ENCODE measurements around the gene LRP8.

- no peak for TF ChIP-seq ZNF121 (CRISPR knock-in tag; IDR thresholded peaks at IDR 0.05)
- TF ChIP-seq, protein P1, sequence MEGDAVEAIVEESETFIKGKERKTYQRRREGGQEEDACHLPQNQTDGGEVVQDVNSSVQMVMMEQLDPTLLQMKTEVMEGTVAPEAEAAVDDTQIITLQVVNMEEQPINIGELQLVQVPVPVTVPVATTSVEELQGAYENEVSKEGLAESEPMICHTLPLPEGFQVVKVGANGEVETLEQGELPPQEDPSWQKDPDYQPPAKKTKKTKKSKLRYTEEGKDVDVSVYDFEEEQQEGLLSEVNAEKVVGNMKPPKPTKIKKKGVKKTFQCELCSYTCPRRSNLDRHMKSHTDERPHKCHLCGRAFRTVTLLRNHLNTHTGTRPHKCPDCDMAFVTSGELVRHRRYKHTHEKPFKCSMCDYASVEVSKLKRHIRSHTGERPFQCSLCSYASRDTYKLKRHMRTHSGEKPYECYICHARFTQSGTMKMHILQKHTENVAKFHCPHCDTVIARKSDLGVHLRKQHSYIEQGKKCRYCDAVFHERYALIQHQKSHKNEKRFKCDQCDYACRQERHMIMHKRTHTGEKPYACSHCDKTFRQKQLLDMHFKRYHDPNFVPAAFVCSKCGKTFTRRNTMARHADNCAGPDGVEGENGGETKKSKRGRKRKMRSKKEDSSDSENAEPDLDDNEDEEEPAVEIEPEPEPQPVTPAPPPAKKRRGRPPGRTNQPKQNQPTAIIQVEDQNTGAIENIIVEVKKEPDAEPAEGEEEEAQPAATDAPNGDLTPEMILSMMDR (IDR thresholded peaks at IDR 0.05) = no peak
- no peak for TF ChIP-seq PREB (CRISPR knock-in tag; IDR thresholded peaks at IDR 0.05; ENCODE audit: borderline replicate concordance)
- no peak for TF ChIP-seq FOXK1 (CRISPR knock-in tag; IDR thresholded peaks at IDR 0.05)
- TF ChIP-seq OVOL2 (CRISPR knock-in tag; IDR thresholded peaks at IDR 0.05; ENCODE audit: borderline replicate concordance) = no peak
- TF ChIP-seq ETV6 (CRISPR knock-in tag; IDR thresholded peaks at IDR 0.05) = no peak
- TF ChIP-seq ESRRA (CRISPR knock-in tag; IDR thresholded peaks at IDR 0.05; ENCODE audit: borderline replicate concordance) = no peak
- no peak for TF ChIP-seq ATF1 (CRISPR knock-in tag; IDR thresholded peaks at IDR 0.05)
- TF ChIP-seq SP1 (CRISPR knock-in tag; conservative IDR thresholded peaks at IDR 0.05) = no peak
- TF ChIP-seq, protein P2, sequence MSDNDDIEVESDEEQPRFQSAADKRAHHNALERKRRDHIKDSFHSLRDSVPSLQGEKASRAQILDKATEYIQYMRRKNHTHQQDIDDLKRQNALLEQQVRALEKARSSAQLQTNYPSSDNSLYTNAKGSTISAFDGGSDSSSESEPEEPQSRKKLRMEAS (CRISPR knock-in tag; IDR thresholded peaks at IDR 0.05) = no peak
- TF ChIP-seq, protein P3, sequence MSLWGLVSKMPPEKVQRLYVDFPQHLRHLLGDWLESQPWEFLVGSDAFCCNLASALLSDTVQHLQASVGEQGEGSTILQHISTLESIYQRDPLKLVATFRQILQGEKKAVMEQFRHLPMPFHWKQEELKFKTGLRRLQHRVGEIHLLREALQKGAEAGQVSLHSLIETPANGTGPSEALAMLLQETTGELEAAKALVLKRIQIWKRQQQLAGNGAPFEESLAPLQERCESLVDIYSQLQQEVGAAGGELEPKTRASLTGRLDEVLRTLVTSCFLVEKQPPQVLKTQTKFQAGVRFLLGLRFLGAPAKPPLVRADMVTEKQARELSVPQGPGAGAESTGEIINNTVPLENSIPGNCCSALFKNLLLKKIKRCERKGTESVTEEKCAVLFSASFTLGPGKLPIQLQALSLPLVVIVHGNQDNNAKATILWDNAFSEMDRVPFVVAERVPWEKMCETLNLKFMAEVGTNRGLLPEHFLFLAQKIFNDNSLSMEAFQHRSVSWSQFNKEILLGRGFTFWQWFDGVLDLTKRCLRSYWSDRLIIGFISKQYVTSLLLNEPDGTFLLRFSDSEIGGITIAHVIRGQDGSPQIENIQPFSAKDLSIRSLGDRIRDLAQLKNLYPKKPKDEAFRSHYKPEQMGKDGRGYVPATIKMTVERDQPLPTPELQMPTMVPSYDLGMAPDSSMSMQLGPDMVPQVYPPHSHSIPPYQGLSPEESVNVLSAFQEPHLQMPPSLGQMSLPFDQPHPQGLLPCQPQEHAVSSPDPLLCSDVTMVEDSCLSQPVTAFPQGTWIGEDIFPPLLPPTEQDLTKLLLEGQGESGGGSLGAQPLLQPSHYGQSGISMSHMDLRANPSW (CRISPR knock-in tag; conservative IDR thresholded peaks at IDR 0.05; ENCODE audit: low read depth) = no peak
- TF ChIP-seq ZNF281 (CRISPR knock-in tag; IDR thresholded peaks at IDR 0.05) = no peak
- TF ChIP-seq SOX15 (CRISPR knock-in tag; IDR thresholded peaks at IDR 0.05) = no peak
- no peak for TF ChIP-seq CREB1 (CRISPR knock-in tag; IDR thresholded peaks at IDR 0.05)
Observed at GRCh38 chr1:53332186-53332564, 4.3 kb upstream of the LRP8 start.
